Measurements from ENCODE around the gene PLOD3.

DNA sequence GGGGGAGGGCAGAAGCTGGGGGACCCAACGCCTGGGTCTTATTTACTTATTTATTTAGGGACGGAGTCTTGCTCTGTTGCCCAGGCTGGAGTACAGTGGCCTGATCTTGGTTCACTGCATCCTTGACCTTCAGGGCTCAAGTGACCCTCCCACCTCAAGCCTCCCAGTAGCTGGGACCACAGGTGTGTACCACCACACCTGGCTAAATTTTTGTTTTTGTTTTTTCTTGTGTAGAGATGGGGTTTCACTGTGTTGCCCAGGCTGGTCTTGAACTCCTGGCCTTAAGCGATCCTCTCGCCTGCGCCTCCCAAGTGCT lies 14.8 kb downstream of the PLOD3 start:
- no peak for TF ChIP-seq POLR2AphosphoS5 (IDR thresholded peaks at IDR 0.05; ENCODE audit: borderline replicate concordance, low read depth, low read length)
- no peak for TF ChIP-seq EZH2 (IDR thresholded peaks at IDR 0.05)
